ENCODE results near the gene AEBP2.

DNA sequence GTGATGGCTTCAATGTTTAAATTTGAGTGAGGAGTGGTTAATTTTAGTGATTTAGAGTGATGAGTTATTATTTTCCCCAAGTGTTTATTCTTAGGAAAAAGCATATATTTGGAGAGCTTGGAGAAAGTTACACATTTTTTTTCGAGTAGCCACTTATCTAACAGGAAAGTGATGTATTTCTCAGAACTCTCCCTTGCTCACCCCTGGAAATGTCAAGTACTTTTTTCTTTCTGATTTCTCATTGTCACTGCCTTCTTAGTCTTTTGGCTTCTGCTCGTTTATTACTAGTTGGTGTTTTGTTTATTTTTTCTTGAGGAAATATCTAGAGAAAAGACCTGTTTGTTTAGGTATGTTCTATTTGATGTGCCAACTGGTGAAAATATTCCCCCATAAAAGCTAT is 58.8 kb downstream of the AEBP2 start:
- TF ChIP-seq, protein P1, sequence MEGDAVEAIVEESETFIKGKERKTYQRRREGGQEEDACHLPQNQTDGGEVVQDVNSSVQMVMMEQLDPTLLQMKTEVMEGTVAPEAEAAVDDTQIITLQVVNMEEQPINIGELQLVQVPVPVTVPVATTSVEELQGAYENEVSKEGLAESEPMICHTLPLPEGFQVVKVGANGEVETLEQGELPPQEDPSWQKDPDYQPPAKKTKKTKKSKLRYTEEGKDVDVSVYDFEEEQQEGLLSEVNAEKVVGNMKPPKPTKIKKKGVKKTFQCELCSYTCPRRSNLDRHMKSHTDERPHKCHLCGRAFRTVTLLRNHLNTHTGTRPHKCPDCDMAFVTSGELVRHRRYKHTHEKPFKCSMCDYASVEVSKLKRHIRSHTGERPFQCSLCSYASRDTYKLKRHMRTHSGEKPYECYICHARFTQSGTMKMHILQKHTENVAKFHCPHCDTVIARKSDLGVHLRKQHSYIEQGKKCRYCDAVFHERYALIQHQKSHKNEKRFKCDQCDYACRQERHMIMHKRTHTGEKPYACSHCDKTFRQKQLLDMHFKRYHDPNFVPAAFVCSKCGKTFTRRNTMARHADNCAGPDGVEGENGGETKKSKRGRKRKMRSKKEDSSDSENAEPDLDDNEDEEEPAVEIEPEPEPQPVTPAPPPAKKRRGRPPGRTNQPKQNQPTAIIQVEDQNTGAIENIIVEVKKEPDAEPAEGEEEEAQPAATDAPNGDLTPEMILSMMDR (IDR thresholded peaks at IDR 0.05), result no peak
- TF ChIP-seq POLR2A (IDR thresholded peaks at IDR 0.05), result no peak

Measured in adrenal gland (tissue), 5 donors.